CD4-positive, alpha-beta T cell treated with Interleukin-1 beta for 1 hour (primary cell): ENCODE data around the gene CNNM3.

Experiments used
- DNase-seq, 2 donors: peaks; one replicate each; pipeline ENCODE4 v3.0.0-alpha.2; 2020 to 2022

Gene CNNM3

GRCh38 chr2:96866986-96867755 is 51.1 kb downstream of the CNNM3 start:
- no peak for DNase-seq

DNA sequence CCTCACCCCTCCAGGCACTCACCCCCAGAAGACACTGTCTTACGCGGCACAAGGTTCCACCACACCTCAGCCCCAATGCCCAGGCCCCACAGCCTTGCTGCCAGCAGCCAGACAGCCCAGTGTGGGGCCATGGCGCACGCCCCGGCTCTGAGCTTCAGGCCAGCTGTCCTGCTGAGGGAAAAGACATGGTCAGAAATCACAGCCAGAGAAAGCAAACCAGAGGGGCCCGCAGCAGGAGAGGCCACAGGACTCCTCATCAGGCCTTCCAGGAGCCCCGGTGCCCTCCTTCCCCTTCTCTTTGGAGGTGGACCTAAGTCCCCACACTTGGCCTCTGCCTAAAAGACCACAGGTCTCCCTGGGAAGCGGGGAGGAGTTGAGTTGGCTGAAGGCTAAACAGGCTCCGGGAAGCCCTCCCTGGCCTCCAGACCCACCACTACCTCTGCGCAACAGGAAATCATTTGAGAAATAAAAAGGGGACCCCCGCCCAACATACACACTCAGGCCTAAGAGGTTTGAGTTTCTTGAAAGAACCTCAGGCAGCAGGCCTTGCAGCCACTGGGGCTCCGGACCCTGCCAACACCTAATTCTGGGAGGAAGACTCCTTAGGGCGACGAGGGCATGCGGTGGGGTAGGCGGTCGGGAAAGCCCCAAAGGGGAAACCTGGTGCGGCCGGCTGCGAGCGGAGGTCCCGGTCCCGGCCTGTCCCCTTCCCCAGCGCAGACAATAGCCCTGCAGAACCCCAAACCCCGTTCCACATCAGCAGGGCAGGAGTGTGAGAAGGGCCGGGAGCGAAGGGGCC is 51.9 kb downstream of the CNNM3 start:
- DNase-seq: peak; percentile 38 to 43

DNA sequence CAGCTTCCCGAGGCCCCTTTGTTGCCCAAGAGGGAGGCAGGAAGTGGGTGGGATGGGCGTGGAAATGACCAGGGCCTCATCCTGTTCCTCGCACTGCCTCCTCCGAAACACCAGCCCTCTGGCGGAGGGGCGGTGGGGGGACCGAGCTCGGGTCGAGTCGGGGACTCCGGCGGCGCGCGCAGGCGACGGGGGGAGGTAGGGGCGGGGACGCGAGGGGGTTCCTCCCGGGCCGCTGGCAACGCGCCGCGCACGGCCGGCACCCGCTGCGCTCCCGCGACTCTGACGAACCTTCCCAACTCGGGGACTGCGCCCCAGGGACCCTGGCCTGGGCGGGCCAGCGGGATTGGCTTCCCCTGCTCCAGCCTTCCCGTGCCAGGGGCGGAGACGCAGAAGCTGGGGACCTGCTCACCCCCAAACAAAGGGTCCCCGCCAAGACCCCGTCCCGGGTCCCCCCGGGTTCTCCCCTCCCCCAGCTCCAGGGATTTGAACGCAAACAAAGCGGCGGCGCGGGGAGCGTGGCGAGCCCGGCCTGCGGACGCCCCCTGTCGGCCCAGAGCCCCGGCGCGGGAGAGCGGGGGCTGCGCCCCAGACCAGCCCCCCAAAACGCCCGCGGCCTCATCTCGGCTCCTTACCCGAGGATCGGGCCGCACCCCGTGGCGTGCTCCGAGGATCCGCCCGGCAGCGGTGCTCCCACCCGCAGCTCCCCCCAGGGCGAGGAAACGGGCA is 52.6 kb downstream of the CNNM3 start:
- peak; percentile 63 to 64 for DNase-seq

DNA sequence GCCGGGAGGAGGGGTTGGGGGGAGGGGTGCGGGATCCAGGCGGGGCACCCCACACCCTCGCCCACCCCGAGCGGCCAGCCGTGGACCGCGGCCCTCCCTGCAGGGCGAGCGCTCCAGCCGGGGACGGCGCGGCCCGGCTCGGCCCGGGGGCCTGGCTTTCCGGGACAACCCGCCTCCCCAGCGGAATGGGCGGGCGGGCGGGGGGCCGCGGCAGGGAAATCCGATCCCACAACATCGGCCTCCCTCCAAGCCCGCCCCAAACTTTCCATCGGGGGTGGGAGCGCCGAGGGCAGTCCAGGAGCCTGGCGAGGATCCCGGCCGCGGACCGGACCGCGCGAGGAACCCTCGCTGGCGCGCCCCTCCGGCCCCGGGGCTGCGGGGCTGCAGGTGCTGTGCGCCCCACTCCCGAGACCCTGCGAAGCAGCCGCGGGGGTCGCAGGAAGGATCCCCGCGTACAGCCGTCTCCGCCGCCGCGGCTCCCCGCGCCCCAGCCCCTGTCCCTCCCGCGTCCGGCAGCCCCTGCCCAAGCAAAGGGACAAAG is 53.3 kb downstream of the CNNM3 start:
- no peak for DNase-seq

GRCh38 chr2:96869822-96870625 is 54.0 kb downstream of the CNNM3 start, which contains the start of gene SEMA4C:
SEMA4C (minus strand) TSS chr2:96870080; CDS start chr2:96867886, 2,194 bp downstream.
- DNase-seq: peak; percentile 52 to 65

DNA sequence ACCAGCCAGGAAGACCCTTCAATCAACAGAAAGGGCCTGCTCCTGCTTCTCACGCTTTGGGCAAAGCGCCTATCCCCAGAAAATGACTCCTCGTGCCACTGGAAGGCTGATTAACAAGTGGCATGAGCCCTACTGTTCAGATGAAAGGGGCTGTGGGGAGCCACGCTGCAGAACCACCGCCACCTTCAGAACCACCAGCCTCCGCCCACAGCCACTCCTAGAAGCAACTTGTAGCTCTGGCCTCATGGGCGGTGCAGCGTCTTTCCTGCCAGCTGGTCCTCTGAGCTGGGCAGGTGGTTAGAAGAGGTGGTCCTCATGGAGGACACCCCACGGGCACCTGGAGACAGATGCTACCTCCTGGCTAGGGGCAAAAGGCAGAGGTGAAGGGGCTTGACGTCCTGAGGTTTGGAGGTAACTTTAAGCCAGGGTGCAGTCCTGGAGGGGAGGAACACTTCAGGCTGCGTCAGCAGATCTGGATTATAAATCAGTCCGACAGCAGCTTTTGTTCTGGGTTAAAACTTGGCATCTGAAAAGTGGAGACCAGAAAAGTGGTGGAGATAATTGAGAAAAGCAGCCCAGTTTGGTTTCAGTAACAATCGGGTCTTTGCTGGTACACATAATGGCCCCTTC is 54.7 kb downstream of the CNNM3 start:
- DNase-seq: peak; percentile 63 to 70

- no peak for DNase-seq
Measured at GRCh38 chr2:96872591-96873349, 56.7 kb downstream of the CNNM3 start.

DNA sequence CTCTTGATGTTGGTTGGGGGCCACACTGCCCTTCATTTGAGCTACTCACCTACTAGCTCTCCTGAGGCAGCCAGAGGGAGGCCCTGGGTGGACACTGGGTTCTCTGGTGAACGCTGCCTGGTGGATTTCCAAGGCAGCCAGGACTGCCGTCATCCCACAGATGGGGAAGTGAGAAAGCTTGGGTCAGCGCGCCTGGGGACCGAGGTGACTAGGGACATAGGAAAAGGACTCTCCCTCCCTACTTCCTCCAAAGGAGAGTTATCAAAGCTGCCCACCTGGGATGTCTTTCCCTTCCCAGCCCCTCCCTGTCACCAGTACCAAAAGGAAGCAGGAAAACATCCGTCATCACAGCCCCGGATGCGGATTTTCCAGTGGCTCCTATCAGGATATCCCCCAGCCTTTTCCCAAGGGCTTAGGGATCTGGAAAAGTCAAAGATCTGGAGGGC is 57.6 kb downstream of the CNNM3 start:
- peak in 1 of 2 donors; percentile 47 for DNase-seq

DNA sequence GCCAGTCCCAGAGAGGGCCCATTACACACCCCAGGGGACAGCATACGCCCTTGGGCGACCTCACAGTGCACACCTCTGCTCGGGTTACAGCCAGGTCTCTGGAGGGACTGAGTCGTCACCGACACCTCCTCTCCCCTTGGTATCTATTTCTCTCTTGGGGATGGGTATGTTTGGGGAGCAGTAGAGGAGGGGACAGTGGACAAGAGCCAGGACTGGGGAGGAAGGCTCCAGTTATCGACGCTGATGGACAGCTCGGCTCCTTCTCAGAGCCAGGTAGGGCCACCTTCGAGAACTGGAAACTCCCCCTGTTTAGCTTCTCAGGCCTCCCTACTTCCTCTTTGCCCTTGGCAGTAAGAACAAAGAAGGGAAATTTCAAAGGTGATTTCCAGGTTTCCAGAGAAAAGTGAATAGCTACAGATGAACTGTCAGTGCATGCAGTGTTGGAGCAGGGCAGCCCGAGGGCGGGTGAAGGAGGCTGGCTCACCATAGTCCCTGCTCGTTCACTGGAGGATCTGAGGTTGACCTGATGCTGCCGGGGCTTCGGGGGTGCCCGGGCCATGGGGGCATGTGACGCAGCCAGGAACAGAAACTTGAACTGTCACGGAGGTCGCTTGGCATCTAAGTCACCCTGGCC is 58.2 kb downstream of the CNNM3 start:
- peak; percentile 26 to 31 for DNase-seq

GRCh38 chr2:96875498-96876268 is 59.6 kb downstream of the CNNM3 start:
- DNase-seq: no peak

DNA sequence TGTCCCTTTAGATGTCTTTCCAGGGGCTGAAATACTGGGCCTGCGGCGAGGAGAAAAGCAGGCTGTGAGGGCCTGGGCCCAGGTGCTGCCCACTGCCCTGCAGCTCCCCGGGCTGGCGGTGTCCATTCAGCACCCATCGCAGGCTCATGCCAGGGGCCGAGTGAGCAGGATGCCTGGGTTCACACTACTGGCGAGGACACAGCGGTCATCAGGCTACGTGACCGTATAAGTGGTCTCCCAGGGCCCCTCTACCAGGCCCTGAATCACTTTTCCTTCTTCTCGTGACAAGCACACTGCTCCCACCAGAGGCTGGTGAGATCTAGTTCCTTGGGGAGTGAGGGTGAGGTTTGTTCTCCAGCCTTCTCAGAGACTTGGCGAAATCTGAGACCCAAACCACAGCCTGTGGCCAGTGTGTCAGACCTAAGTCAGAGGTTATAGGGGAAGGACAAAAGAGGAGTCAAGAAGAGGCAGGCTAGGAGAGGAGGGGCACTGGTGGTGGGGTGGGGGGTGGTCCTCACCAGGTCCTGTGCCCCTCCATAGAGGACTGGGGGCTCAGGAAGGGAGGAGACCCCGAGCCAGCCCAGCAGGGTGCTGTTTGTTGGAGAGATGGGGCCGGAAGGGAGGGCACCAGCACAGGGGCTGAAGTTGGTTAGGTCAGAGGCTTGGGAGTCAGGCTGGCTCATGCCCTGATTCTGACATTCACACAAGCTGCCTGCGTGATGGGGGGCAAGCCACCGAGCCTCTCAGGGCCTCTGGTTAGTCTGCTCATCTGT is 60.4 kb downstream of the CNNM3 start:
- no peak for DNase-seq

GRCh38 chr2:96877042-96877451 is 61.0 kb downstream of the CNNM3 start:
- DNase-seq: no peak

DNA sequence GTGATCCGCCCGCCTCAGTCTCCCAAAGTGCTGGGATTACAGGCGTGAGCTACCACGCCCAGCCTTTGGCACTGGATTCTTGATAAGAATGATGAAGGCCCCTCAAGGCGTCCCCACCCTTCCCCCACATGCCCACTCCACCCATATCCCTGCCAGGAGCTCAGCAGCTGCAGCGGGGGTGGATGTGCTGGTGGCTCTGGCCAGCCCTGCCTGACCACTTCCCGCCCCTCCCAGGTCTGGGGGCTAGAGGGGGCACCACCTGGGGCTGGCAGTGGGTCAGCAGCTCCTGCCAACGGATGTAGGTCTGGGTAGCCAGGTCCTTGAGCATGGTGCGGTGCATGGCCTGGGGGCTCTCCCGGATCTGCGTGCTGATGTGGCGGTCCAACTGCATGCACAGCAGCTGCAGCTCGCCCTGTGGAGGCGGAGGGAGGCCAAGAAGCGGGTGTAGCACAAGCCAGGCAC is 61.6 kb downstream of the CNNM3 start:
- no peak for DNase-seq

- DNase-seq: no peak
Measured at GRCh38 chr2:96878171-96878570, 62.1 kb downstream of the CNNM3 start.

GRCh38 chr2:96878796-96879544 is 62.9 kb downstream of the CNNM3 start:
- no peak for DNase-seq

GRCh38 chr2:96879545-96880040 is 63.5 kb downstream of the CNNM3 start:
- DNase-seq: no peak

GRCh38 chr2:96880891-96881273 is 64.8 kb downstream of the CNNM3 start:
- DNase-seq: no peak
